ENCODE measurements around the gene RAP1A. TPM values are rescaled to one million over a fixed set of nuclear protein-coding genes. Genes with fewer than 3 reads are reported as not detected.

The RAP1A gene
- 219 TPM in 2 replicates for total RNA-seq

DNA sequence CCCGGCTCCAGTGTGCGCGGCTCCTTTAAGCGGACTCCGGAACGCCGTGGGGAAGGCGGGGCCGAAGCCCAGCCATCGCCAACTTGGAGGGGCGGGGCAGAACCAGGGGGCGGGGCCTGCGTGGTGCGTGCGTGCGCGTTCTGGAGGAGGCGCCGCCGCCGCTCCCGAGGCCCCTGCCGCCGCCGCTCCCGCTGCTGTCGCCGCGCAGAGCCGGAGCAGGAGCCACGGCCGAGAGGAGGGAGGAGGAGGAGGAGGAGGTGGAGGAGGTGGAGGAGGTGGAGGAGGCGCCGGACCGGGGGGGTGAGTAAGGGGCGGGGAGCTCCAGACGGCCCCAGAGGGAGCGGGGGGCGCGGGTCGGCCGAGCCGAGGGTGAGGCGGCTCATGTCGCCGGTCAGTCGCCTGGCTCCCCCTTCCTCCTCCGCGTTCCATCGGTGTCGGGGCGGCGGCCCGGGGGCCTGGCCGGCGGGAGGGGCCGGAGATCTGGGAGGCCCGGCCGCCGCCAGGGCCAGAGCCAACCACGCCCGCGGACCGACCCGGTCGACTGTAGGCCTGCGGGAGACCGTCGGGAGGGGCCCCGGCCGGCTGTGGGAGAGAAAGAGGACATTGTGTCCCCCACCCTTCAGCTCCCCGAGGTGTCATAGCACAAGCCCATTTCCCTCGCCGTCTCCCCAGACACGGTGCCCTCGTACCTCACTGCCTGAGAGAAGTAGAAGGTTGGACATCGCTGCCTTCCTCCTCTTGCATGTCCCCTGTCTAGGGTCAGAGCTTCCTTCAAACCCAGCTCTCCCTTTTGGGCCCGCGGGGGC lies at the start of gene RAP1A:
Gene RAP1A (plus strand): TSS at position 155 of the 806 bp plus-strand sequence. CDS start 71,572 bp downstream, outside the sequence.
- H3K4me3 Mint-ChIP-seq (ENCODE audit: low read depth): peak within 1 kb of the TSS; percentile 96
- H3K9me3 Mint-ChIP-seq: no peaks in the 10 kb centered on the region
- peaks cover 35% of the 10 kb centered on the region for H3K36me3 Mint-ChIP-seq (ENCODE audit: low read depth)
- H3K4me1 Mint-ChIP-seq (ENCODE audit: low read depth): peaks cover 66% of the 10 kb centered on the region
- no peaks in the 10 kb centered on the region for H3K27me3 Mint-ChIP-seq (ENCODE audit: low read depth)
- peak; percentile 87 for DNase-seq (ENCODE audit: low spot score)
- peak within 1 kb of the TSS; percentile 88 for H3K27ac Mint-ChIP-seq
- intact Hi-C loops (cut with micrococcal nuclease): loop anchor here (2.0 to 10.0 kb wide), 4 partner anchors 19 to 745 kb away; partner anchors contain the start of gene CD53

- DNase-seq (ENCODE audit: low spot score): no peak
- no peak overlapping the region for H3K4me3 Mint-ChIP-seq (ENCODE audit: low read depth)
- H3K9me3 Mint-ChIP-seq: no peaks in the 10 kb centered on the region
- intact Hi-C loops (cut with micrococcal nuclease): no loop called here
- no peaks in the 10 kb centered on the region for H3K36me3 Mint-ChIP-seq (ENCODE audit: low read depth)
- H3K4me1 Mint-ChIP-seq (ENCODE audit: low read depth): peaks cover 10% of the 10 kb centered on the region
- no peaks in the 10 kb centered on the region for H3K27me3 Mint-ChIP-seq (ENCODE audit: low read depth)
- no peak overlapping the region for H3K27ac Mint-ChIP-seq
These were observed 49.7 kb upstream of the RAP1A start for GRCh38 chr1:111569913-111570312.

DNA sequence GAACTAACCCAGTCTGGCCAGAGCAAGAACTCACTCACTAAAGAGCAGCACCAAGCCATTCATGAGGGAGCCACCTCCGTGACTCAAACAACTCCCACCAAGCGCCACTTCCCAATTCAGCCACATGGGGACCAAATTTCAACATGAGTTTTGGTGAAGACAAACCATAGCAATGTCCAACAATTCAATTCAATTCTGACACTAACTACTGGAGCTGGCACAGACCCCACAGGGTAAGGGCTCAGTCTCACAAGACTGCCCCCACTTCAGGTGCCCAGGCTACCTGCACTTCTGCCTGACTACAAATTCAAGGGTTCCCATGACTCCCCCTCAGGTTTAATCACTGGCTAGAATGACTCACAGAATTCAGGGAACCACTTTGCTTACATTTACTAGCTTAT lies 48.8 kb upstream of the RAP1A start:
- intact Hi-C loops (cut with micrococcal nuclease): no loop called here
- no peaks in the 10 kb centered on the region for H3K9me3 Mint-ChIP-seq
- no peaks in the 10 kb centered on the region for H3K27me3 Mint-ChIP-seq (ENCODE audit: low read depth)
- peaks cover 10% of the 10 kb centered on the region for H3K4me1 Mint-ChIP-seq (ENCODE audit: low read depth)
- DNase-seq (ENCODE audit: low spot score): no peak
- no peak overlapping the region for H3K4me3 Mint-ChIP-seq (ENCODE audit: low read depth)
- no peaks in the 10 kb centered on the region for H3K36me3 Mint-ChIP-seq (ENCODE audit: low read depth)
- H3K27ac Mint-ChIP-seq: no peak overlapping the region

GRCh38 chr1:111571239-111571638 lies 48.4 kb upstream of the RAP1A start:
- H3K27me3 Mint-ChIP-seq (ENCODE audit: low read depth): no peaks in the 10 kb centered on the region
- intact Hi-C loops (cut with micrococcal nuclease): no loop called here

DNA sequence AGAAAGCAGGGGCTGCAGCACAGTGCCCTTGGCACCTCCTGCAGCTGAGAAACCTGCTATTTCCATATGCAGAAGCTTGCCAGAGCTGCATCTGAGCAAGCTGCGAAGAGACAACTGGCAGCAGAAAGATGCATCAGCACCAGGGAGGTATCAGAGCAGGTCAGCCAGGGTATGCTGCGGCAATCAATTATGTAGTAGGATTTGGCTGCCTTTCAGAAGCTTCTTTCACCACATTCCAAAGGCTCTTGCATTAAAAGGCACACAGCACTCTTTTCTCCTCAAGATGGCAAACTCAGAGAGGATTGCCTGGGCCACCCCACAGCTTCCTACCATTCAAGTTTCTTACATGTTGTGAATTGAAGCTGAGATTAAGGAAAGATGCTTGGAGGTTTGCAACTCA lies 47.6 kb upstream of the RAP1A start:
- Mint-ChIP-seq H3K27me3 (ENCODE audit: low read depth) (no peaks in the 10 kb centered on the region), H3K9me3 (no peaks in the 10 kb centered on the region), H3K4me3 (ENCODE audit: low read depth) (no peak overlapping the region), H3K27ac (no peak overlapping the region), H3K36me3 (ENCODE audit: low read depth) (no peaks in the 10 kb centered on the region), H3K4me1 (ENCODE audit: low read depth) (peaks cover 10% of the 10 kb centered on the region)
- no peak for DNase-seq (ENCODE audit: low spot score)
- intact Hi-C loops (cut with micrococcal nuclease): no loop called here

More at GRCh38 chr1:111571239-111571638, 48.4 kb upstream of the RAP1A start:
- peaks cover 10% of the 10 kb centered on the region for H3K4me1 Mint-ChIP-seq (ENCODE audit: low read depth)
- no peaks in the 10 kb centered on the region for H3K9me3 Mint-ChIP-seq
- no peaks in the 10 kb centered on the region for H3K36me3 Mint-ChIP-seq (ENCODE audit: low read depth)
- no peak overlapping the region for H3K27ac Mint-ChIP-seq
- no peak for DNase-seq (ENCODE audit: low spot score)
- H3K4me3 Mint-ChIP-seq (ENCODE audit: low read depth): no peak overlapping the region

DNA sequence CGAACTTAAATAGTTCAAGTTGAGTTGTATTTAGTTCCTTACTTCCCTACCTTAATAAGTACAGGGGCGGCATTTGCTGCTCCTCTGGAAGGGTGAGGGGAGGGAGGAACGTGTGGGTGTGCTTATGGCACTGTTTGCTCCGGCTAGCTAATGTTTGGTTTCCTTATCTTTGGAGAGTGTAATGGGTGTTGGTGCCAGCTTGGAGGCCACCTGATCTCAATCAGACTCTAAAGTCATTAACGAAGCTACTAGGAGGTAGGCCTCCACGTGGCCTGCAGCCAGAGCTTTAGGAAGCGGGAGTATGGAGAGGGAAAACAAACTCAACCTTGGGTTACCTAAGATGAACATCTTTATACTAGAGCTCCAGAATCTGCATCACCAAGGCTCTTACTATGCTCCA lies 43.0 kb upstream of the RAP1A start:
- H3K27me3 Mint-ChIP-seq (ENCODE audit: low read depth): no peaks in the 10 kb centered on the region
- no peaks in the 10 kb centered on the region for H3K36me3 Mint-ChIP-seq (ENCODE audit: low read depth)
- no peak overlapping the region for H3K27ac Mint-ChIP-seq
- H3K4me1 Mint-ChIP-seq (ENCODE audit: low read depth): peaks cover 5% of the 10 kb centered on the region
- H3K4me3 Mint-ChIP-seq (ENCODE audit: low read depth): no peak overlapping the region
- no peaks in the 10 kb centered on the region for H3K9me3 Mint-ChIP-seq
- intact Hi-C loops (cut with micrococcal nuclease): no loop called here
- DNase-seq (ENCODE audit: low spot score): no peak

- H3K27me3 Mint-ChIP-seq (ENCODE audit: low read depth): no peaks in the 10 kb centered on the region
- H3K27ac Mint-ChIP-seq: no peak overlapping the region
- no peak for DNase-seq (ENCODE audit: low spot score)
- intact Hi-C loops (cut with micrococcal nuclease): no loop called here
- no peaks in the 10 kb centered on the region for H3K36me3 Mint-ChIP-seq (ENCODE audit: low read depth)
- no peak overlapping the region for H3K4me3 Mint-ChIP-seq (ENCODE audit: low read depth)
- H3K9me3 Mint-ChIP-seq: no peaks in the 10 kb centered on the region
- peaks cover 5% of the 10 kb centered on the region for H3K4me1 Mint-ChIP-seq (ENCODE audit: low read depth)
These were observed 41.8 kb upstream of the RAP1A start for GRCh38 chr1:111577814-111578213.

GRCh38 chr1:111581166-111581565 lies 38.4 kb upstream of the RAP1A start:
- H3K4me1 Mint-ChIP-seq (ENCODE audit: low read depth): peaks cover 6% of the 10 kb centered on the region
- no peaks in the 10 kb centered on the region for H3K36me3 Mint-ChIP-seq (ENCODE audit: low read depth)
- H3K27ac Mint-ChIP-seq: no peak overlapping the region
- H3K9me3 Mint-ChIP-seq: no peaks in the 10 kb centered on the region
- H3K4me3 Mint-ChIP-seq (ENCODE audit: low read depth): no peak overlapping the region
- no peaks in the 10 kb centered on the region for H3K27me3 Mint-ChIP-seq (ENCODE audit: low read depth)
- intact Hi-C loops (cut with micrococcal nuclease): no loop called here
- DNase-seq (ENCODE audit: low spot score): no peak

GRCh38 chr1:111582016-111582415 lies 37.6 kb upstream of the RAP1A start:
- Mint-ChIP-seq H3K27me3 (ENCODE audit: low read depth) (no peaks in the 10 kb centered on the region), H3K4me3 (ENCODE audit: low read depth) (no peak overlapping the region), H3K9me3 (no peaks in the 10 kb centered on the region), H3K4me1 (ENCODE audit: low read depth) (peaks cover 6% of the 10 kb centered on the region), H3K27ac (no peak overlapping the region), H3K36me3 (ENCODE audit: low read depth) (no peaks in the 10 kb centered on the region)
- intact Hi-C loops (cut with micrococcal nuclease): no loop called here
- DNase-seq (ENCODE audit: low spot score): no peak

DNA sequence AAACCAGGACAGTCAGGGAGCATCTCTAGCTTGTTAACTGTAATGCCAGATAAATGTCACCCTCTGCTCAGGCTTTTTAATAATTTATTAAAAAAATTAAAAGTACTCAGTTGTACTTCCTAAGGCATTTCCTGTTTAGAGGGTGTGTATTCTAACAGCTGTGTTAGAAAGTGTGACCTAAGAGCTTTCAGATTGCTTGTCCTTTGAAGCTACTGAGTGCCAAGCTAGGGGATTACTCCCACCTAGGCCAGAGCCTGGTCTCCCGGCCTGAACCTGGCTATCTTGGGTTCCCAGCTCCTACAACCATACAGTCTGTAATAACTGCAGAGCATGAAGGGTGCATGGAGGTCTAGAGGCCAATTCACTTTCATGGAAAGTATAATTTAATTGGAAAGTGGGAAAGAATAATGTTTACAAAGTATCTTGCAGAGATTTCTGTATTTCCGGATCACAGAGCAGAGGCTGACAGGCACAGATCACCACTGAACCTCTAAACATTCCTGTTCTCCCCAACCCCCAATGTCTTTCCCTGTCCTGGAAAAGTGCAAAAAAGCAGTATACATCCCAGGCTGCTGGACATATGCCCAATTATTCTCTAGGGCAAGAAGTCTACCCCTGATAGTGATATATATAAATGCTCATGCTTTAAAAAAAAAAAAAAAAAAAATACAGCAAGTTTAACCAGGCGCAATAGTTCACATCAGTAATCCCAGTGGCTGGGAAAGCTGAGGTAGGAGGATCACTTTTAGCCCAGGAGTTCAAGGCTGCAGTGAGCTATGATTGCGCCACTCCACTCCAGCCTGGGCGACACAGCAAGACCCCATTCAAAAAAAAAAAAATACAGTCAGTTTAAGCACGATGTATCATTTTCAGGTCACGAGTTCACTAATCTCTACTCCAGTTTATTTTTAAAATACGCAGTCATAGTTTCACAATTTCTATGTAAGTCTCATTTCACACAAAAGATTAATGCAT lies 36.7 kb upstream of the RAP1A start:
- H3K27ac Mint-ChIP-seq: no peak overlapping the region

GRCh38 chr1:111585447-111586086 lies 34.0 kb upstream of the RAP1A start:
- Mint-ChIP-seq H3K4me1 (ENCODE audit: low read depth) (peaks cover 9% of the 10 kb centered on the region), H3K27me3 (ENCODE audit: low read depth) (no peaks in the 10 kb centered on the region), H3K36me3 (ENCODE audit: low read depth) (no peaks in the 10 kb centered on the region), H3K4me3 (ENCODE audit: low read depth) (no peak overlapping the region), H3K27ac (no peak overlapping the region), H3K9me3 (no peaks in the 10 kb centered on the region)
- intact Hi-C loops (cut with micrococcal nuclease): loop anchor here (2.0 kb wide), 1 partner anchor 15 kb away; no protein-coding TSS in a partner anchor
- no peak for DNase-seq (ENCODE audit: low spot score)

More for the DNA sequence above, 36.7 kb upstream of the RAP1A start:
- H3K36me3 Mint-ChIP-seq (ENCODE audit: low read depth): no peaks in the 10 kb centered on the region
- no peaks in the 10 kb centered on the region for H3K9me3 Mint-ChIP-seq
- H3K27me3 Mint-ChIP-seq (ENCODE audit: low read depth): no peaks in the 10 kb centered on the region
- peaks cover 4% of the 10 kb centered on the region for H3K4me1 Mint-ChIP-seq (ENCODE audit: low read depth)
- no peak overlapping the region for H3K4me3 Mint-ChIP-seq (ENCODE audit: low read depth)
- intact Hi-C loops (cut with micrococcal nuclease): no loop called here
- DNase-seq (ENCODE audit: low spot score): no peak

- intact Hi-C loops (cut with micrococcal nuclease): loop anchor here (2.0 kb wide), 1 partner anchor 15 kb away; no protein-coding TSS in a partner anchor
- H3K27ac Mint-ChIP-seq: no peak overlapping the region
- H3K36me3 Mint-ChIP-seq (ENCODE audit: low read depth): no peaks in the 10 kb centered on the region
- no peak overlapping the region for H3K4me3 Mint-ChIP-seq (ENCODE audit: low read depth)
- H3K4me1 Mint-ChIP-seq (ENCODE audit: low read depth): peaks cover 13% of the 10 kb centered on the region
- no peaks in the 10 kb centered on the region for H3K27me3 Mint-ChIP-seq (ENCODE audit: low read depth)
- no peaks in the 10 kb centered on the region for H3K9me3 Mint-ChIP-seq
- DNase-seq (ENCODE audit: low spot score): no peak
These were observed 33.5 kb upstream of the RAP1A start for GRCh38 chr1:111586112-111586511.

Measured in activated T-helper 2 cell treated with anti-CD3 and anti-CD28 coated beads, Interferon-gamma antibody, Interleukin-2, Interleukin-4, amounts not matched to agents 10 μg/mL and 5 μg/mL and 100 μg/mL, durations not matched to agents 14 hours and 24 hours and 36 hours (primary cell).